Gastroesophageal sphincter (tissue), 3 donors: ENCODE measurements around the gene ZNF483.

Experiments
- CTCF ChIP-seq, 4 experiments: fragments of 200-600 bp in 2 of 4; fragments of 450-650 bp in 2 of 4; sonication (generic) in 1 of 4; IDR thresholded peaks; one replicate each; pipeline ENCODE4 v1.5.1; 2017 to 2019; ENCODE audit warnings: antibody characterized with exemption in 4 of 4, mild to moderate bottlenecking in 2 of 4, moderate library complexity in 2 of 4
- EP300 ChIP-seq: sonication (generic); formaldehyde crosslinking; IDR thresholded peaks from one replicate; pipeline ENCODE4 v1.6.1; 2017; ENCODE audit warnings: antibody characterized with exemption, mild to moderate bottlenecking
- POLR2A ChIP-seq, 2 donors: fragments of 450-650 bp; IDR thresholded peaks; one replicate each; pipeline ENCODE4 v1.6.1; 2017; ENCODE audit warnings: antibody characterized with exemption in 2 of 2, mild to moderate bottlenecking in 2 of 2, moderate library complexity in 1 of 2

DNA sequence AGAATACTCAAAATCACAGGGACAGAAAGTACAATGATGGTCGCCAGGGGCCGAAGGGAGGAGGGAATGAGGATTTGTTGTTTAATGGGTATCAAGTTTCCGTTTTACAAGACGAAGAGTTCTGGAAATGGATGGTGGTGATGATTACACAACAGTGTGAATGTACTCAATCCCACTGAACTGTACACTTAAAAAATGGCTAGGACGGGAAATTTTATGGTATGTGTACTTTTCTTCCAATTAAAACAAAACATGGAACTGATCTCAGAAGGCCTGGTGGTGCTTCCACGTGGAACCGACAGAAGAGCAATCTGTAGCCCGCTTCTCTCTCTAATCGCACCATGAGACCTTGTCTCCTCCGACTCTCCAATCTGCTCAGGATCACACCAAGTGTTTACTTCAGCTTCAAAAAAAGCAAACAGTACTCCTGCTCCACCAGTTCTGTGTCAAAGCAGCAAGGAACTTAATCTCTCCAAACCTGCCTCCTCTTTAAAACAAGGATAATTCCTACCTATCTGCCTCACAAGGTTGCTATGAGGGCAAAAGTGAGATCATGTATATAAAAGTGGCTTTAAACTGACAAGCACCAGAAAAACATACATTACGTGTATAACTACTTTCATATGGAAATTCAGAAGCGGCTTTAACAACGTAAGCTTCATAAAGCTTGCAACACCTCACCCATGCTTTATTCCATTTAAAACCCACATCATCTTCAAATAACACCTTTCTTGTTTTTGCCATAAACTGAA, 42.9 kb upstream of the ZNF483 start:
- TF ChIP-seq CTCF (IDR thresholded peaks at IDR 0.05) (no peak), POLR2A (IDR thresholded peaks at IDR 0.05) (no peak), EP300 (no peak)
